Stimulated activated naive CD8-positive, alpha-beta T cell treated with anti-CD3 and anti-CD28 coated beads, Interleukin-15, Interleukin-2, amounts not matched to agents 100 ng/mL and 50 ng/mL, for 24 hours (primary cell): ENCODE measurements around the gene PAQR5.

ENCODE experiments used
- H3K27ac Mint-ChIP-seq: one replicate; pipeline ENCODE4 v1.8.0; 2021; ENCODE audit warnings: mild to moderate bottlenecking, mixed read lengths
- H3K27me3 Mint-ChIP-seq: one replicate; pipeline ENCODE4 v1.8.0; 2021; ENCODE audit warnings: mixed read lengths
- H3K36me3 Mint-ChIP-seq: one replicate; pipeline ENCODE4 v1.8.0; 2021; ENCODE audit warnings: low read depth, mixed read lengths
- H3K4me1 Mint-ChIP-seq: one replicate; pipeline ENCODE4 v1.8.0; 2021; ENCODE audit warnings: low read depth, mixed read lengths
- H3K4me3 Mint-ChIP-seq: one replicate; pipeline ENCODE4 v1.8.0; 2021; ENCODE audit warnings: mild to moderate bottlenecking, mixed read lengths
- H3K9me3 Mint-ChIP-seq: one replicate; pipeline ENCODE4 v1.8.0; 2021; ENCODE audit warnings: mixed read lengths

Gene PAQR5

GRCh38 chr15:69450968-69451695, 152.4 kb downstream of the PAQR5 start:
- H3K27ac Mint-ChIP-seq: peak overlapping the region; percentile 97
- H3K27me3 Mint-ChIP-seq: no peaks in the 10 kb centered on the region
- peak overlapping the region; percentile 100 for H3K4me3 Mint-ChIP-seq
- no peaks in the 10 kb centered on the region for H3K9me3 Mint-ChIP-seq
- H3K4me1 Mint-ChIP-seq: peaks cover 35% of the 10 kb centered on the region
- H3K36me3 Mint-ChIP-seq: peaks cover 59% of the 10 kb centered on the region

GRCh38 chr15:69451951-69452691, 153.4 kb downstream of the PAQR5 start:
- H3K9me3 Mint-ChIP-seq: no peaks in the 10 kb centered on the region
- H3K27ac Mint-ChIP-seq: peak overlapping the region; percentile 97
- peaks cover 59% of the 10 kb centered on the region for H3K36me3 Mint-ChIP-seq

GRCh38 chr15:69452692-69453521, 154.2 kb downstream of the PAQR5 start, which contains the start of gene RPLP1:
Gene RPLP1, plus strand, starts transcription at chr15:69452818. Its CDS starts 131 bp downstream, at chr15:69452949.
- no peaks in the 10 kb centered on the region for H3K9me3 Mint-ChIP-seq
- peak within 1 kb of the TSS; percentile 97 for H3K27ac Mint-ChIP-seq
- H3K27me3 Mint-ChIP-seq: no peaks in the 10 kb centered on the region
- peaks cover 57% of the 10 kb centered on the region for H3K36me3 Mint-ChIP-seq
- H3K4me1 Mint-ChIP-seq: peaks cover 42% of the 10 kb centered on the region
- H3K4me3 Mint-ChIP-seq: peak within 1 kb of the TSS; percentile 100

More at GRCh38 chr15:69451951-69452691, 153.4 kb downstream of the PAQR5 start:
- no peaks in the 10 kb centered on the region for H3K27me3 Mint-ChIP-seq
- peaks cover 42% of the 10 kb centered on the region for H3K4me1 Mint-ChIP-seq
- peak overlapping the region; percentile 100 for H3K4me3 Mint-ChIP-seq

GRCh38 chr15:69454953-69455352, 156.2 kb downstream of the PAQR5 start:
- H3K9me3 Mint-ChIP-seq: no peaks in the 10 kb centered on the region
- peaks cover 46% of the 10 kb centered on the region for H3K36me3 Mint-ChIP-seq
- H3K27ac Mint-ChIP-seq: peak overlapping the region; percentile 97
- H3K4me3 Mint-ChIP-seq: peak overlapping the region; percentile 100
- H3K4me1 Mint-ChIP-seq: peaks cover 42% of the 10 kb centered on the region
- no peaks in the 10 kb centered on the region for H3K27me3 Mint-ChIP-seq

- H3K36me3 Mint-ChIP-seq: peaks cover 46% of the 10 kb centered on the region
- peak overlapping the region; percentile 59 for H3K27ac Mint-ChIP-seq
- no peaks in the 10 kb centered on the region for H3K27me3 Mint-ChIP-seq
- H3K9me3 Mint-ChIP-seq: no peaks in the 10 kb centered on the region
- peak overlapping the region; percentile 100 for H3K4me3 Mint-ChIP-seq
- peaks cover 41% of the 10 kb centered on the region for H3K4me1 Mint-ChIP-seq
These were observed 157.8 kb downstream of the PAQR5 start for GRCh38 chr15:69456208-69457166.
